ENCODE data around the gene NT5C3B.

DNA sequence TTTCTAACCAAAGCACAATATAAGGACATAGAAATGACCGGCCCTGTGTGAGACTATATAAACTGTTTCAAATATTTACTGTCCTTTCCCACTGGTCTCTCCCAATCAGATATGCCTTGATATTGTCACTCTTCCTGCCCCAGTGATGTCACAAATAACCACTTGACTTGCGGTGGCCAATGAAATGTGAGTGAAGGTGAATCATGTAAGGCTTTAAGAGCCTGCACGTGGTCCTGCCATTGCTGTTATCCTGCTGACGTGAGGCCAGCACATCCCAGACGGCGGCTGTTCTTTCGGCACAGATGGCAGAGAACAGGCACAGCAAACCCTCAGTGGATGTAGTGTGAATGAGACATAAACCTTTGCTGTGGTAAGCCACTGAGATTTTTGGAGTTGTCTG is 34.6 kb upstream of the NT5C3B start:
- TF ChIP-seq, protein P1, sequence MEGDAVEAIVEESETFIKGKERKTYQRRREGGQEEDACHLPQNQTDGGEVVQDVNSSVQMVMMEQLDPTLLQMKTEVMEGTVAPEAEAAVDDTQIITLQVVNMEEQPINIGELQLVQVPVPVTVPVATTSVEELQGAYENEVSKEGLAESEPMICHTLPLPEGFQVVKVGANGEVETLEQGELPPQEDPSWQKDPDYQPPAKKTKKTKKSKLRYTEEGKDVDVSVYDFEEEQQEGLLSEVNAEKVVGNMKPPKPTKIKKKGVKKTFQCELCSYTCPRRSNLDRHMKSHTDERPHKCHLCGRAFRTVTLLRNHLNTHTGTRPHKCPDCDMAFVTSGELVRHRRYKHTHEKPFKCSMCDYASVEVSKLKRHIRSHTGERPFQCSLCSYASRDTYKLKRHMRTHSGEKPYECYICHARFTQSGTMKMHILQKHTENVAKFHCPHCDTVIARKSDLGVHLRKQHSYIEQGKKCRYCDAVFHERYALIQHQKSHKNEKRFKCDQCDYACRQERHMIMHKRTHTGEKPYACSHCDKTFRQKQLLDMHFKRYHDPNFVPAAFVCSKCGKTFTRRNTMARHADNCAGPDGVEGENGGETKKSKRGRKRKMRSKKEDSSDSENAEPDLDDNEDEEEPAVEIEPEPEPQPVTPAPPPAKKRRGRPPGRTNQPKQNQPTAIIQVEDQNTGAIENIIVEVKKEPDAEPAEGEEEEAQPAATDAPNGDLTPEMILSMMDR (IDR thresholded peaks at IDR 0.05): no peak
- no peak for TF ChIP-seq POLR2A (IDR thresholded peaks at IDR 0.05)
